GM23248 (cell line): ENCODE results near the gene STAT4. TPM values are rescaled to one million over a fixed set of nuclear protein-coding genes. Genes with fewer than 3 reads are reported as not detected.

ENCODE experiments used
- DNase-seq: peaks from one replicate; pipeline ENCODE4 v3.0.0-alpha.2; 2015
- H2AFZ ChIP-seq: fragments of 200-600 bp; sonication (generic); 2 replicates; pipeline ENCODE4 v1.6.1; 2016; ENCODE audit warnings: antibody characterized with exemption
- H3F3A ChIP-seq: fragments of 200-600 bp; sonication (generic); 2 replicates; pipeline ENCODE4 v1.6.1; 2016; ENCODE audit warnings: mild to moderate bottlenecking, antibody characterized with exemption, mixed run types; ENCODE audit not compliant: insufficient read depth
- H3K27ac ChIP-seq: fragments of 200-600 bp; sonication (generic); 2 replicates; pipeline ENCODE4 v1.5.1; 2016; ENCODE audit warnings: mild to moderate bottlenecking
- H3K27me3 ChIP-seq: fragments of 200-600 bp; sonication (generic); replicated peaks from 2 replicates; pipeline ENCODE4 v1.6.1; 2016; ENCODE audit warnings: mild to moderate bottlenecking; ENCODE audit not compliant: insufficient read depth
- H3K36me3 ChIP-seq: fragments of 200-600 bp; sonication (generic); 2 replicates; pipeline ENCODE4 v1.6.1; 2016; ENCODE audit warnings: low read depth, mild to moderate bottlenecking
- H3K4me1 ChIP-seq: fragments of 200-600 bp; sonication (generic); 2 replicates; pipeline ENCODE4 v1.6.1; 2016; ENCODE audit warnings: mild to moderate bottlenecking; ENCODE audit not compliant: insufficient read depth
- H3K4me2 ChIP-seq: fragments of 200-600 bp; sonication (generic); one replicate; pipeline ENCODE4 v1.6.1; 2016; ENCODE audit warnings: mild to moderate bottlenecking; ENCODE audit not compliant: unreplicated experiment
- H3K4me3 ChIP-seq: fragments of 200-600 bp; sonication (generic); 2 replicates; pipeline ENCODE4 v1.5.1; 2016; ENCODE audit warnings: mild to moderate bottlenecking
- H3K79me2 ChIP-seq: fragments of 200-600 bp; sonication (generic); 2 replicates; pipeline ENCODE4 v1.6.1; 2016; ENCODE audit warnings: mild to moderate bottlenecking; ENCODE audit not compliant: insufficient read depth
- H3K9ac ChIP-seq: fragments of 200-600 bp; sonication (generic); 2 replicates; pipeline ENCODE4 v1.6.1; 2016; ENCODE audit warnings: mild to moderate bottlenecking
- H3K9me2 ChIP-seq: fragments of 200-600 bp; sonication (generic); 2 replicates; pipeline ENCODE4 v1.6.1; 2016; ENCODE audit warnings: mixed run types, mild to moderate bottlenecking, moderate library complexity; ENCODE audit not compliant: insufficient read depth
- H3K9me3 ChIP-seq: fragments of 200-600 bp; sonication (generic); one replicate; pipeline ENCODE4 v1.6.1; 2017; ENCODE audit warnings: low read depth
- H4K20me1 ChIP-seq: fragments of 200-600 bp; sonication (generic); 2 replicates; pipeline ENCODE4 v1.6.0; 2016; ENCODE audit not compliant: insufficient read depth
- EZH2 ChIP-seq: fragments of 200-600 bp; sonication (generic); IDR thresholded peaks from 2 replicates; pipeline ENCODE4 v1.6.1; 2018; ENCODE audit warnings: antibody characterized with exemption, mild to moderate bottlenecking; ENCODE audit not compliant: insufficient read depth, poor library complexity, severe bottlenecking
- EZH2phosphoT487 ChIP-seq: fragments of 200-600 bp; sonication (generic); IDR thresholded peaks from 2 replicates; pipeline ENCODE4 v1.6.1; 2018; ENCODE audit warnings: antibody characterized with exemption, moderate library complexity, mild to moderate bottlenecking, low read depth; ENCODE audit not compliant: insufficient read depth
- WGBS, 2 experiments: methylation state at CpG; one replicate each; pipeline ENCODE4 v1.1.6; 2015 to 2017; ENCODE audit warnings: low lambda C conversion rate in 2 of 2, low coverage in 1 of 2; ENCODE audit errors: missing lambda C conversion rate in 2 of 2; 5-methylcytosine and 5-hydroxymethylcytosine counted together
- in situ Hi-C: fragments of 300-500 bp; cut with MboI; formaldehyde crosslinking; loops from 2 replicates; pipeline ENCODE4 v1.15.0; 2020
- polyA plus RNA-seq: library from polyadenylated mRNA; unstranded; fragments of >200 nt; fragmentation: Nextera tagmentation; extraction: Ambion mirVana; gene quantifications from 2 replicates; pipeline ENCODE4 v1.2.1, GENCODE V29; 2016
- total RNA-seq: library from RNA; depleted of rRNA; stranded (reverse); fragments of >200 nt; shearing (Covaris generic); gene quantifications from 2 replicates; pipeline ENCODE4 v1.2.3, GENCODE V29; 2014

The STAT4 gene
- total and polyA plus RNA-seq, 2 experiments from 2014 or later, result 1.9 to 3.2 TPM

DNA sequence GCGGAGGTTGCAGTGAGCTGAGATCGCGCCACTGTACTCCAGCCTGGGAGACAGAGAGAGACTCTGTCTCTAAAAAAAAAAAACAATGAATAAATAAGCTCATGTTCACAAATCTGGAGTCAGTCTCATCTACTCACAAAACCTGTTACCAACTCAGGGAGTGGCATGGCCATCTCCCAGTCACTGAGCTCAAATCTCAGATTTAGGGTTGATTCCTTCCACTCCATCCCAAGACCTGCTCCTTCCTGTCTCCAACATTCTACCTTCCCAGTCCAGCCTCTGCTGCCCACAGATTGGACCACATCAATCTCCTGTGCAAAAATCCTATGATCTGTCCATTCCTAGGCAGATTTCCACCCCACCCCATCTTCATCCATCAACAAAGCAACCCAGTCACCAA is 138.4 kb downstream of the STAT4 start:
- no peaks in the 10 kb centered on the region for H3K9me3 ChIP-seq
- H3K4me3 ChIP-seq, result peak overlapping the region; percentile 83
- H3F3A ChIP-seq, result peaks cover 39% of the 10 kb centered on the region; the same call in 1 of the 2 replicates
- peak overlapping the region; percentile 80 for H3K9ac ChIP-seq
- no peak for DNase-seq
- H3K9me2 ChIP-seq, result no peaks in the 10 kb centered on the region
- H3K4me2 ChIP-seq, result peak overlapping the region; percentile 91
- TF ChIP-seq EZH2phosphoT487 (no peak), EZH2 (no peak)
- in situ Hi-C loops, result no loop called here
- H3K79me2 ChIP-seq, result peaks cover 64% of the 10 kb centered on the region
- no peaks in the 10 kb centered on the region; the same call in 1 of the 2 replicates for H4K20me1 ChIP-seq
- H3K4me1 ChIP-seq, result peaks cover 42% of the 10 kb centered on the region
- H3K27ac ChIP-seq, result no peak overlapping the region; the same call in 1 of the 2 replicates
- WGBS, 2 experiments, result 93 to 97% methylated on average over 3 of the region's 3 CpGs
- no peaks in the 10 kb centered on the region for H3K27me3 ChIP-seq
- no peak overlapping the region for H2AFZ ChIP-seq
- H3K36me3 ChIP-seq, result peaks cover 35% of the 10 kb centered on the region

DNA sequence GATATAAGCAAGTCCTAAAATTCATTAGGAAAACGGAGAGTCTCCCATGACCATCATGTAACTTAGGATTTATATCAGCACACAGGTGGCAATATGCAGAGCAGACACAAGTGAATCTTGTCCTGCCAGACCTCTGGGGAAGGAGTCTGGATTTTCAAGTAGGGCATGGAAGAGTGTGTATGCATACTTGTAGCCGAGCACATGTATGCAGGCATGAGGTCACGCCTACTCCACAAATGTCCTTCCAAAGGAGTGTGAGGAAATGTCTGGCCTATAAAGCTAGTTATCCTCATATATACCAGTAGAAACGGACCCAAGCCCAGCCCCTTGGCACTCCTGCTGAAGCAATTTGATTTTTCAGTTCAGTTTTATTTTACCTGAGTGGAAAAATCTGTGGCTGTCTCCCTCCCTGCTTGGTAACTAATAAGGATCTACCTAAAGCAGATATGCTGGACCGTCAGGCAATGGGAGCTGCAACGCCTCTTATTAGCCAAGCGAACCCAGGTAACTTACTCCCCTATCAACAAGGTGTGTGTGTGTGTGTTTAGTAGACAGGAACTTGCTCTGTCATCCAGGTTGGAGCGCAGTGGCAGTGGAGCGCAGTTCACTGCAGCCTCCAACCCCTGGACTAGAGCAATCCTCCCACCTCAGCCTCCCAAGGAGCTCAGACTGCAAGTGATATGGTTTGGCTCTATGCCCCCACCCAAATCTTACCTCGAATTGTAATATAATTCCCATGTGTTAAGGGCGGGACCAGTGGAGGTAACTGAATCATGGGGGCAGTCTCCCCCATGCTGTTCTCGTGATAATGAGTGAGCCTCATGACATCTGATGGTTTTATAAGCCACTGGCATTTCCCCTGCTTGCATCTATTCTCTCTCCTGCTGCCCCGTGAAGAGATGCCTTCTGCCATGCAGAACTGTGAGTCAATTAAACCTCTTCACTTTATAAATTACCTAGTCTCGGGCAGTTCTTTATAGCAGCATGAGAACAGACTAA is 139.6 kb downstream of the STAT4 start:
- no peaks in the 10 kb centered on the region for H3K27me3 ChIP-seq
- H3K36me3 ChIP-seq, result peaks cover 47% of the 10 kb centered on the region
- H3K9ac ChIP-seq, result no peak overlapping the region
- peak overlapping the region; percentile 83 for H3K4me3 ChIP-seq
- H3K4me1 ChIP-seq, result peaks cover 42% of the 10 kb centered on the region
- peaks cover 71% of the 10 kb centered on the region for H3K79me2 ChIP-seq
- no peaks in the 10 kb centered on the region for H3K9me2 ChIP-seq
- peaks cover 44% of the 10 kb centered on the region; the same call in 1 of the 2 replicates for H3F3A ChIP-seq
- H3K27ac ChIP-seq, result no peak overlapping the region
- no peak overlapping the region for H2AFZ ChIP-seq
- no peaks in the 10 kb centered on the region for H3K9me3 ChIP-seq
- in situ Hi-C loops, result no loop called here
- H3K4me2 ChIP-seq, result peak overlapping the region; percentile 91
- 88 to 90% methylated on average over 14 of the region's 14 CpGs for WGBS, 2 experiments
- H4K20me1 ChIP-seq, result no peaks in the 10 kb centered on the region; the same call in 1 of the 2 replicates
- TF ChIP-seq EZH2 (no peak), EZH2phosphoT487 (no peak)
- DNase-seq, result peak; percentile 30

DNA sequence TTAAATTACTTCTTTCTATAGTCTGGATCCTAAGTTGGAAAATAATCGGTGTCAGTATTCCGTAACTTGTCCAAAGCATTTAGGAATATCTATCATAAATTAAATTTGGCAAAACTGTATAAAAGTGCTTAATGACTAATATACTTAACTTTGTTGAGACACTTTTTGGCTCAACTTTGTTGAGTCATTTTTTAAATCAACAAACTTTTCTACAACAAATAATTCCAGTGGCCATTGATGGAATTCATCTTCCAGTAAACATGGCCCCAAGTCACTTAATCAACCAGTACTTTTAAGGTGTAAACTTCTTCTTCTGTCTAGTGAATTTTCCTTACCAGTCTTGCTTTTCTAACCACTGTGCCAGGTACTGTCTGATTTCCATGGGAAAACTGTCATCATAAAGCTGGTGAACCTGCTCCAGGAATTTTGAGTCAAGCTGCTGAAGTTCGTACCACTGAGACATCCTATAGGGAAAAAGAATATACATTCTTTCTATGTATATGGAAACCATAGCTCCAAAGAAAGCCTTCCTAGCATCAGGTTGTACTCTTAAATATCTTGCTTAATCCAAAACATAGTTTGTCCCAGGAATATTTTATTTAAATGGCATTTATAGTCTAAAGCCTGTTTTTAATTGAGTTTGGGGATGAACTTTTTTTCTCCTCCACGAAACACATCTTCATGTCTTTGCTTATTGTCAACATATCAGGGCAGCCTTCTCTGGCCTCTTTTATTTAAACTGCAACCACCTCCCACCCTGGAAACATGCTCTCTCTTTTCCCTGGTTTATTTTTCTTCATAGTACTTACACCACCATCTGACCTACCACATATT is 141.0 kb downstream of the STAT4 start:
- peaks cover 49% of the 10 kb centered on the region; the same call in 1 of the 2 replicates for H3F3A ChIP-seq
- peaks cover 82% of the 10 kb centered on the region for H3K79me2 ChIP-seq
- TF ChIP-seq EZH2, result no peak
- peak overlapping the region; percentile 91 for H3K4me2 ChIP-seq
- no peaks in the 10 kb centered on the region; the same call in 1 of the 2 replicates for H4K20me1 ChIP-seq
- peak; percentile 77 for DNase-seq
- H3K9me3 ChIP-seq, result no peaks in the 10 kb centered on the region
- no peaks in the 10 kb centered on the region for H3K9me2 ChIP-seq
- H3K4me1 ChIP-seq, result peaks cover 40% of the 10 kb centered on the region
- H3K27me3 ChIP-seq, result no peaks in the 10 kb centered on the region
- H2AFZ ChIP-seq, result no peak overlapping the region
- peak overlapping the region; percentile 2; the same call in 1 of the 2 replicates for H3K27ac ChIP-seq
- H3K36me3 ChIP-seq, result peaks cover 61% of the 10 kb centered on the region
- in situ Hi-C loops, result no loop called here
- H3K9ac ChIP-seq, result no peak overlapping the region; the same call in 1 of the 2 replicates
- peak overlapping the region; percentile 83; the same call in 1 of the 2 replicates for H3K4me3 ChIP-seq
- WGBS, 2 experiments, result 87 to 90% methylated on average over 4 of the region's 4 CpGs

DNA sequence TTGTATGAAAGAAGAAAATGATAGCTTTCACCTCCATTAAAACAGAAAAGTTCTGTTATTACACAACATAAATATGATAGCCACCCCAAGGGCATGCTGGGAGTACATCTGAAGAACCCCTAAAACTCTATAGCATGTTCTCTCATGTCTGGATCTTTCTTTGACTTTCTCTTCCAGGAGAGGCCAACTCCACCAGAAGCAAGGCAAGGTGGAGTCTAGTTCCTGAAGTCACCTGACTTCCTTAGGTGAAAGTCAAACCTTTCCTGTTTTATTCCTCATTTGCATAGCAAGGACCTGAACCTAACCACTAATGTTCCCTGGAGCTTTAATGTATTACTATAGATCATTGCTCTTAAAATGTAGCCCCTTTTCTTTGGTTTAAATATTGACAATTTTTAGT is 142.5 kb downstream of the STAT4 start:
- H3K27ac ChIP-seq, result no peak overlapping the region
- H2AFZ ChIP-seq, result no peak overlapping the region
- no peak overlapping the region for H3K4me3 ChIP-seq
- no peaks in the 10 kb centered on the region for H3K9me3 ChIP-seq
- peaks cover 52% of the 10 kb centered on the region; the same call in 1 of the 2 replicates for H3F3A ChIP-seq
- peaks cover 36% of the 10 kb centered on the region for H3K4me1 ChIP-seq
- no peaks in the 10 kb centered on the region for H3K27me3 ChIP-seq
- in situ Hi-C loops, result no loop called here
- no peaks in the 10 kb centered on the region; the same call in 1 of the 2 replicates for H4K20me1 ChIP-seq
- peak overlapping the region; percentile 12 for H3K4me2 ChIP-seq
- no peaks in the 10 kb centered on the region for H3K9me2 ChIP-seq
- DNase-seq, result no peak
- H3K79me2 ChIP-seq, result peaks cover 76% of the 10 kb centered on the region
- TF ChIP-seq EZH2phosphoT487 (no peak), EZH2 (no peak)
- no peak overlapping the region for H3K9ac ChIP-seq
- H3K36me3 ChIP-seq, result peaks cover 76% of the 10 kb centered on the region
